GM18526 (cell line): ENCODE measurements around the gene ZNF516.

Source experiments
- POLR2A ChIP-seq: IDR thresholded peaks from 3 replicates; pipeline ENCODE4 v1.6.1; 2011; ENCODE audit not compliant: insufficient read length; ENCODE audit errors: extremely low read depth

The ZNF516 gene

GRCh38 chr18:76445741-76446232 is 49.3 kb downstream of the ZNF516 start:
- TF ChIP-seq POLR2A, result no peak

DNA sequence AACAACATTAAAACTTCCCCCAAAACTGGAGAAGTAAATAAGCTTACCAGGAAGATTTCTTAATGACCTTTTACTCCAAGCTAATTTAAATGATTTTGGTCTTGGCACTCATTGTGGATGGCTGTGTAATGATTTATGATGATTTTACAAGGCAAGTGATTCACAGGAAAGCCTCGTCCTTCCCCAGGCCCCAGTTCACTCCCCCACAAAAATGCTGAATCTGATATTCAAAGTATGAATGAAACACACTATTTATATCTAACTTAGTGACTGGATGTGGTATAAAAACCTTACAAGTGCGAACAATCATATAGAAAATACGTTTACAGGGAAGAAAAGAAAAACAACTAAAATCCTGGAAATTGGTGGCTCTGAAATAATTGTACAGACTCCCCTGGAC is 49.8 kb downstream of the ZNF516 start:
- no peak for TF ChIP-seq POLR2A

- TF ChIP-seq POLR2A, result no peak
Measured at GRCh38 chr18:76444446-76445105, 50.5 kb downstream of the ZNF516 start.

- no peak for TF ChIP-seq POLR2A
Measured at GRCh38 chr18:76443519-76444445, 51.3 kb downstream of the ZNF516 start.

GRCh38 chr18:76442413-76443171 is 52.5 kb downstream of the ZNF516 start:
- TF ChIP-seq POLR2A, result no peak

DNA sequence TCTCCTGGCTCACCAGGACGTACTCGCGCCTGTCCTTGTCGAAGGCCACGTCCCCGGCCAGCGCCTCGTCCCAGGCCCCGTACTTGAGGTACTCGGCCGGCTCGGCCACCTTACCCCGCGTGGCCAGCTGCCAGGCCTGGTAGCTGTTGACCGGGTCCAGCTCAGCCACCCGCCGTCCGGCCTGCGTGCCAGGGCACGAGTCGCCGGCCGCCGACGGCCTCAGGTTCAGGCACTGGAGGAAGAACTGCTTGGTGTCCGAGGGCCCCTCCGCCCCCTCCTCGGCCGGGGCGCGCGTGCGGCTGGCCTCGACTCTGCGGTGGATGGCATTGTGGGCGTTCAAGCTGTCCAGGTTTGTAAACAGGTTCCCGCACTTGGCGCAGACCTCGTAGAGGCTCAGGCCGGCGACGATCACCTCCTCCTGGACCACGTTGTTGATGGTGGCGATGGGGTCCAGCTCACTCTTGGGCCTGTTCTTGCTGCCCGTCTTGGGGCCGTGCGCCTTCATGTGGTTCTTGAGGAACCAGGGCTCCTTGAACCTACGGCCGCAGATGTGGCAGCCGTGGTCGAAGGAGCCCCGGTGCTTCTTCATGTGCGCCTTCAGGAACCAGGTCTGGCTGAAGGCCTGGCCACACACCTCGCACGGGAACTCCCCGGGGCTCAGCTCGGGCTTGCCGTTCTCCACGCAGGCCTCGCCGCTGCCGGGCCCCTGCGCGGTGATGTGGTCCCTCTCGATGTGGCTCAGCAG is 53.2 kb downstream of the ZNF516 start:
- no peak for TF ChIP-seq POLR2A

GRCh38 chr18:76441002-76441667 is 53.9 kb downstream of the ZNF516 start:
- TF ChIP-seq POLR2A, result no peak

DNA sequence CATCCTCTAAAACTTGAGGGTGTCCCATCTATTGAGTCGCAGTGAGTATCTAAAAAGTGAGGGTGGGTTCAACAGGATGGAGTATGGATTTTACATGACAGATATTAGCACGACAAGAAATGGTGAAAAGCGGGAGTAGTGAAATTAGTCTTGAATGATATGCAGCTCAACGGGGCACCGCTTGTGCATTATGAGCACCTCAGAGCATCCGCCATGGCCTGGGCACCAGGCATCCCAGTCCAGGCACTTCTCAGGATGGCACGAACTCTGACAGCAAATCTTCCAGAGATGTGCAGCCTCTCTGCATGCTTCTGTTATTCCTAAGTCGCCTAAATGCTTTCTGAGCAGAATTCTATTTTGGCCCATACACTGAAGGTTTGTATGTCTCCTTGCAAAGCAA is 57.1 kb downstream of the ZNF516 start:
- TF ChIP-seq POLR2A, result no peak

DNA sequence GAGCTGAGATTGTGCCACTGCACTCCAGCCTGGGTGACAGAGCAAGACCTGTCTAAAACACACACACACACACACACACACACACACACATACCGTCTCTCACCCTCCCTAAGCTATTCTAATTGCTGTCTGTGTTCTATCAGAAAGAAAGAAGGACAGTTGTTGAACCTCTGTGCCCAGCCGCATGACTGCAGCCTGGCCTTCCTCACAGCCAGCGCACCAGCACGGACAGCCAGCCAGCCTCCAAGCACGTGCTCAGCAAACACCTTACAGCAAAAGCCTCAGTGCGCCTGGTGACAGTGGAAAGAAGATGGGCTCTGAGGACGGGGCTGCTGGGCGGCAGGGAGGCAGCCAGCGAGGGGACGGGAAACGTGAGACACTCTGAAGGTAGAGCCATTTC is 58.0 kb downstream of the ZNF516 start:
- TF ChIP-seq POLR2A, result no peak

- TF ChIP-seq POLR2A, result no peak
Measured at GRCh38 chr18:76436342-76436741, 58.7 kb downstream of the ZNF516 start.

- TF ChIP-seq POLR2A, result no peak
Measured at GRCh38 chr18:76435316-76435989, 59.6 kb downstream of the ZNF516 start.

- no peak for TF ChIP-seq POLR2A
Measured at GRCh38 chr18:76434452-76434851, 60.6 kb downstream of the ZNF516 start.

- no peak for TF ChIP-seq POLR2A
Measured at GRCh38 chr18:76433788-76434187, 61.3 kb downstream of the ZNF516 start.

- TF ChIP-seq POLR2A, result no peak
Measured at GRCh38 chr18:76432970-76433767, 61.9 kb downstream of the ZNF516 start.
